PC-3 (cell line): ENCODE results near the gene ZFYVE9.

Experiments used
- EZH2 ChIP-seq: fragments of 300-600 bp; sonication (generic); IDR thresholded peaks from one replicate; pipeline ENCODE4 v1.6.1; 2017; ENCODE audit warnings: antibody characterized with exemption, mild to moderate bottlenecking, low read length; ENCODE audit not compliant: unreplicated experiment
- EZH2phosphoT487 ChIP-seq: fragments of 300-600 bp; sonication (generic); IDR thresholded peaks from 2 replicates; pipeline ENCODE4 v1.6.1; 2018; ENCODE audit warnings: mild to moderate bottlenecking, antibody characterized with exemption, low read length, borderline replicate concordance
- TF ChIP-seq, protein P1 (sequence below): fragments of 300-600 bp; sonication (generic); conservative IDR thresholded peaks from 2 replicates; pipeline ENCODE4 v1.5.1; 2017; ENCODE audit warnings: antibody characterized with exemption, low read depth, mild to moderate bottlenecking, low read length

DNA sequence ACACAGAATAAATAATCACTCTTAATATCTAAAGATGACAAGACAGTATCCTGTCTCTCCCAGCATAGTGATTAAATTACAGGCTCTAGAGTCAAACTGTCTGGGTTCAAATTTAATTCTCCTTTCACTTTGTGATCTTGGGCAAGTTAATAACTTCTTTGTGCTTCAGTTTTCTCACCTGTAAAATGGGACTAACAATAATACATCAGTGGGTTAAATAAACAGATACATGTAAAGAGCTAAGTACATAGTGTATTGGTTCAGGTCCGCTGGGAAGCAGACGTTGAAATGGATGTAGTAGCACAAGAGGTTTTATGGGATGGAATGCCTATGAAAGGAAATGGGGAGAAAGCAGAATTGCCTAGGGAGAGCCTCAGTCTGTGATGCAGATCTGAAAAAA lies 10.7 kb downstream of the ZFYVE9 start:
- TF ChIP-seq, protein P1, sequence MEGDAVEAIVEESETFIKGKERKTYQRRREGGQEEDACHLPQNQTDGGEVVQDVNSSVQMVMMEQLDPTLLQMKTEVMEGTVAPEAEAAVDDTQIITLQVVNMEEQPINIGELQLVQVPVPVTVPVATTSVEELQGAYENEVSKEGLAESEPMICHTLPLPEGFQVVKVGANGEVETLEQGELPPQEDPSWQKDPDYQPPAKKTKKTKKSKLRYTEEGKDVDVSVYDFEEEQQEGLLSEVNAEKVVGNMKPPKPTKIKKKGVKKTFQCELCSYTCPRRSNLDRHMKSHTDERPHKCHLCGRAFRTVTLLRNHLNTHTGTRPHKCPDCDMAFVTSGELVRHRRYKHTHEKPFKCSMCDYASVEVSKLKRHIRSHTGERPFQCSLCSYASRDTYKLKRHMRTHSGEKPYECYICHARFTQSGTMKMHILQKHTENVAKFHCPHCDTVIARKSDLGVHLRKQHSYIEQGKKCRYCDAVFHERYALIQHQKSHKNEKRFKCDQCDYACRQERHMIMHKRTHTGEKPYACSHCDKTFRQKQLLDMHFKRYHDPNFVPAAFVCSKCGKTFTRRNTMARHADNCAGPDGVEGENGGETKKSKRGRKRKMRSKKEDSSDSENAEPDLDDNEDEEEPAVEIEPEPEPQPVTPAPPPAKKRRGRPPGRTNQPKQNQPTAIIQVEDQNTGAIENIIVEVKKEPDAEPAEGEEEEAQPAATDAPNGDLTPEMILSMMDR = no peak
- TF ChIP-seq EZH2 (no peak), EZH2phosphoT487 (no peak)
